SU-DHL-6 (cell line): ENCODE measurements around the gene SLC66A1.

Experiments
- H2AFZ ChIP-seq: fragments of 200-600 bp; sonication (generic); 2 replicates; pipeline ENCODE4 v1.6.1; 2014; ENCODE audit warnings: low read depth, mild to moderate bottlenecking, moderate library complexity, mixed read lengths, antibody characterized with exemption, low read length; ENCODE audit not compliant: severe bottlenecking
- H3F3A ChIP-seq: fragments of 200-600 bp; shearing (Covaris generic); 2 replicates; pipeline ENCODE4 v1.6.0; 2016; ENCODE audit warnings: antibody characterized with exemption, mild to moderate bottlenecking; ENCODE audit not compliant: insufficient read depth
- H3K27ac ChIP-seq: fragments of 200-600 bp; sonication (generic); 2 replicates; pipeline ENCODE4 v1.5.1; 2016; ENCODE audit warnings: low read depth, mild to moderate bottlenecking, low read length, moderate library complexity, mixed read lengths
- H3K27me3 ChIP-seq: fragments of 200-600 bp; sonication (generic), shearing (Covaris generic); 2 replicates; pipeline ENCODE4 v1.6.0; 2014; ENCODE audit warnings: mild to moderate bottlenecking, low read length
- H3K36me3 ChIP-seq: fragments of 200-600 bp; sonication (generic); 2 replicates; pipeline ENCODE4 v1.6.1; 2014; ENCODE audit warnings: mild to moderate bottlenecking, low read length, mixed read lengths
- H3K4me2 ChIP-seq: fragments of 300-600, 200-600 bp; shearing (Covaris generic), sonication (generic); 2 replicates; pipeline ENCODE4 v1.6.0; 2014; ENCODE audit warnings: low read length, low read depth, mild to moderate bottlenecking; ENCODE audit not compliant: poor library complexity, severe bottlenecking
- H3K4me3 ChIP-seq: fragments of 200-600 bp; sonication (generic); 2 replicates; pipeline ENCODE4 v1.5.1; 2014; ENCODE audit warnings: antibody characterized with exemption, low read length, mild to moderate bottlenecking, mixed read lengths; ENCODE audit not compliant: insufficient read depth, poor library complexity, severe bottlenecking
- H3K79me2 ChIP-seq: fragments of 200-600 bp; sonication (generic); 2 replicates; pipeline ENCODE4 v1.6.1; 2014; ENCODE audit warnings: mild to moderate bottlenecking, low read length, moderate library complexity; ENCODE audit not compliant: insufficient read depth
- H3K9ac ChIP-seq: fragments of 200-600 bp; sonication (generic); 2 replicates; pipeline ENCODE4 v1.7.0; 2014; ENCODE audit warnings: mild to moderate bottlenecking, low read length
- H3K9me2 ChIP-seq: fragments of 200-600 bp; sonication (generic); replicated peaks from 2 replicates; pipeline ENCODE4 v1.6.1; 2014; ENCODE audit warnings: low read length; ENCODE audit not compliant: insufficient read depth
- H3K9me3 ChIP-seq: fragments of 200-600 bp; sonication (generic); 2 replicates; pipeline ENCODE4 v1.6.1; 2014; ENCODE audit warnings: low read length, mixed read lengths; ENCODE audit not compliant: insufficient read depth
- H4K20me1 ChIP-seq: fragments of 200-600 bp; sonication (generic); 2 replicates; pipeline ENCODE4 v1.6.1; 2014; ENCODE audit warnings: low read depth, mild to moderate bottlenecking, antibody characterized with exemption, low read length, moderate library complexity, mixed read lengths
- CTCF ChIP-seq: fragments of 200-600 bp; sonication (generic); IDR thresholded peaks from one replicate; pipeline ENCODE4 v1.5.1; 2017; ENCODE audit warnings: antibody characterized with exemption, mild to moderate bottlenecking, low read length, moderate library complexity; ENCODE audit not compliant: insufficient read depth, poor library complexity, severe bottlenecking
- EZH2phosphoT487 ChIP-seq: fragments of 200-600 bp; sonication (generic), shearing (Covaris generic); conservative IDR thresholded peaks from 2 replicates; pipeline ENCODE4 v1.6.1; 2018; ENCODE audit warnings: mild to moderate bottlenecking, antibody characterized with exemption, low read length, moderate library complexity, mixed read lengths

SLC66A1 gene

GRCh38 chr1:19333587-19334354 is 21.6 kb downstream of the SLC66A1 start:
- Histone ChIP-seq H3K4me2 (no peak overlapping the region), H4K20me1 (no peaks in the 10 kb centered on the region), H3K9ac (no peak overlapping the region), H3F3A (no peaks in the 10 kb centered on the region), H3K36me3 (no peaks in the 10 kb centered on the region), H3K9me3 (no peaks in the 10 kb centered on the region), H2AFZ (no peak overlapping the region), H3K27me3 (no peaks in the 10 kb centered on the region), H3K9me2 (no peaks in the 10 kb centered on the region), H3K27ac (no peak overlapping the region), H3K79me2 (no peaks in the 10 kb centered on the region), H3K4me3 (no peak overlapping the region)
- TF ChIP-seq EZH2phosphoT487, result no peak
- no peak for TF ChIP-seq CTCF

GRCh38 chr1:19336543-19336942 is 24.4 kb downstream of the SLC66A1 start:
- no peaks in the 10 kb centered on the region for H3K79me2 ChIP-seq
- H3K36me3 ChIP-seq, result no peaks in the 10 kb centered on the region
- TF ChIP-seq EZH2phosphoT487 (no peak), CTCF (no peak)
- H3K4me2 ChIP-seq, result no peak overlapping the region
- no peaks in the 10 kb centered on the region for H3K27me3 ChIP-seq
- H3K9me2 ChIP-seq, result no peaks in the 10 kb centered on the region
- no peak overlapping the region for H3K27ac ChIP-seq
- no peak overlapping the region for H3K9ac ChIP-seq
- H2AFZ ChIP-seq, result no peak overlapping the region
- H3K4me3 ChIP-seq, result no peak overlapping the region
- H3K9me3 ChIP-seq, result no peaks in the 10 kb centered on the region
- H4K20me1 ChIP-seq, result no peaks in the 10 kb centered on the region
- no peaks in the 10 kb centered on the region for H3F3A ChIP-seq

- Histone ChIP-seq H3K27ac (no peak overlapping the region), H3F3A (no peaks in the 10 kb centered on the region), H3K36me3 (no peaks in the 10 kb centered on the region), H3K9me2 (no peaks in the 10 kb centered on the region), H3K79me2 (no peaks in the 10 kb centered on the region), H3K9ac (no peak overlapping the region), H2AFZ (no peak overlapping the region), H4K20me1 (no peaks in the 10 kb centered on the region), H3K9me3 (no peaks in the 10 kb centered on the region), H3K4me3 (no peak overlapping the region), H3K27me3 (no peaks in the 10 kb centered on the region), H3K4me2 (no peak overlapping the region)
- TF ChIP-seq EZH2phosphoT487 (no peak), CTCF (no peak)
Measured at GRCh38 chr1:19337289-19337688, 25.2 kb downstream of the SLC66A1 start.
